HL-60 (cell line): Measurements from ENCODE around the gene JAK3.

Source experiments
- DNase-seq, 2 experiments: peaks; one replicate each; pipeline ENCODE4 v3.0.0-alpha.2; 2010 to 2020; ENCODE audit warnings: low read depth in 1 of 2, low spot score in 1 of 2
- H3K27ac ChIP-seq: fragments of 250-450 bp; sonication (Bioruptor Pico); replicated peaks from 2 replicates; pipeline ENCODE4 v1.5.1; 2020; ENCODE audit warnings: mild to moderate bottlenecking, moderate library complexity
- H3K27me3 ChIP-seq: fragments of 250-450 bp; sonication (Bioruptor Pico); 2 replicates; pipeline ENCODE4 v1.5.1; 2021; ENCODE audit warnings: mild to moderate bottlenecking, moderate library complexity; ENCODE audit not compliant: insufficient read depth, poor library complexity, severe bottlenecking
- H3K4me3 ChIP-seq: replicated peaks from 2 replicates; pipeline ENCODE4 v1.5.1; 2011; ENCODE audit warnings: mild to moderate bottlenecking, control low read depth, low read length; ENCODE audit not compliant: insufficient read depth
- CTCF ChIP-seq: IDR thresholded peaks from one replicate; pipeline ENCODE4 v1.5.1; 2011; ENCODE audit warnings: low read length, control low read depth, inconsistent platforms; ENCODE audit not compliant: insufficient read depth
- GABPA ChIP-seq: IDR thresholded peaks from 2 replicates; pipeline ENCODE4 v1.6.1; 2012; ENCODE audit warnings: low read depth
- POLR2AphosphoS5 ChIP-seq: IDR thresholded peaks from 2 replicates; pipeline ENCODE4 v1.6.1; 2012; ENCODE audit warnings: low read depth
- SPI1 ChIP-seq: IDR thresholded peaks from 2 replicates; pipeline ENCODE4 v1.6.1; 2012; ENCODE audit warnings: low read depth, mild to moderate bottlenecking, borderline replicate concordance
- TF ChIP-seq, protein P1 (sequence below): IDR thresholded peaks from 2 replicates; pipeline ENCODE4 v1.6.1; 2012; ENCODE audit warnings: low read depth; ENCODE audit not compliant: insufficient replicate concordance

Gene JAK3

DNA sequence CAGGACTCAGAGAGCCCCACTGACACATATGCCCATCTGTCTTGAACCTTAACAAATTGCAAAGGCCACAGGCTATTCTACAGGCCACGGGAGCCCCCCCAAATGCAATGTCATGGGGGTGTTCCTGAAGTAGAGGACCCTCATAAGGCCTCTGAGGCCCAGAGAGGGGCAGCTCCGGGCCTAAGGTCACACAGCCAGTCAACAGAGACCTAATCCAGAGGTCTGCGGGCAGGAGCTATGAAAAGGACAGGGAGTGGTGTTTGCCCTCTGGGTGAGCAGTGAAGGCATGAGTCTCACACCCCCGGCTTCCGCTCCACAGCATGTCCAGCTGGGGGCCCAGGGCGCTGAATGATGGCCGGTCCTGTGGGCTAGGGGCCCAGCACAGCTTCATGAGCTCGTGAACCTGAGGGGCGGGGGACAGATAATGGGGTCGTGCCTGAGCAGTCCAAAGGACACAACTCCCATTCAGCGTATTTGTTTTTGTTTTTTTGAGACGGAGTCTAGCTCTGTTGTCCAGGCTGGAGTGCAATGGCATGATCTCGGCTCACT, 21.2 kb downstream of the JAK3 start:
- no peak for DNase-seq
- TF ChIP-seq POLR2AphosphoS5 (no peak), SPI1 (no peak), GABPA (no peak), CTCF (no peak)
- TF ChIP-seq, protein P1, sequence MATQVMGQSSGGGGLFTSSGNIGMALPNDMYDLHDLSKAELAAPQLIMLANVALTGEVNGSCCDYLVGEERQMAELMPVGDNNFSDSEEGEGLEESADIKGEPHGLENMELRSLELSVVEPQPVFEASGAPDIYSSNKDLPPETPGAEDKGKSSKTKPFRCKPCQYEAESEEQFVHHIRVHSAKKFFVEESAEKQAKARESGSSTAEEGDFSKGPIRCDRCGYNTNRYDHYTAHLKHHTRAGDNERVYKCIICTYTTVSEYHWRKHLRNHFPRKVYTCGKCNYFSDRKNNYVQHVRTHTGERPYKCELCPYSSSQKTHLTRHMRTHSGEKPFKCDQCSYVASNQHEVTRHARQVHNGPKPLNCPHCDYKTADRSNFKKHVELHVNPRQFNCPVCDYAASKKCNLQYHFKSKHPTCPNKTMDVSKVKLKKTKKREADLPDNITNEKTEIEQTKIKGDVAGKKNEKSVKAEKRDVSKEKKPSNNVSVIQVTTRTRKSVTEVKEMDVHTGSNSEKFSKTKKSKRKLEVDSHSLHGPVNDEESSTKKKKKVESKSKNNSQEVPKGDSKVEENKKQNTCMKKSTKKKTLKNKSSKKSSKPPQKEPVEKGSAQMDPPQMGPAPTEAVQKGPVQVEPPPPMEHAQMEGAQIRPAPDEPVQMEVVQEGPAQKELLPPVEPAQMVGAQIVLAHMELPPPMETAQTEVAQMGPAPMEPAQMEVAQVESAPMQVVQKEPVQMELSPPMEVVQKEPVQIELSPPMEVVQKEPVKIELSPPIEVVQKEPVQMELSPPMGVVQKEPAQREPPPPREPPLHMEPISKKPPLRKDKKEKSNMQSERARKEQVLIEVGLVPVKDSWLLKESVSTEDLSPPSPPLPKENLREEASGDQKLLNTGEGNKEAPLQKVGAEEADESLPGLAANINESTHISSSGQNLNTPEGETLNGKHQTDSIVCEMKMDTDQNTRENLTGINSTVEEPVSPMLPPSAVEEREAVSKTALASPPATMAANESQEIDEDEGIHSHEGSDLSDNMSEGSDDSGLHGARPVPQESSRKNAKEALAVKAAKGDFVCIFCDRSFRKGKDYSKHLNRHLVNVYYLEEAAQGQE: no peak
- no peaks in the 10 kb centered on the region for H3K27me3 ChIP-seq
- no peak overlapping the region for H3K27ac ChIP-seq
- H3K4me3 ChIP-seq: no peak overlapping the region

GRCh38 chr19:17824339-17824738, 23.4 kb downstream of the JAK3 start:
- no peaks in the 10 kb centered on the region for H3K27me3 ChIP-seq
- no peak overlapping the region for H3K27ac ChIP-seq
- DNase-seq: no peak
- H3K4me3 ChIP-seq: no peak overlapping the region
- TF ChIP-seq GABPA (no peak), SPI1 (no peak), CTCF (no peak), POLR2AphosphoS5 (no peak)
- TF ChIP-seq, protein P1: no peak

GRCh38 chr19:17821190-17821589, 26.6 kb downstream of the JAK3 start, which contains the start of gene INSL3:
TSS of gene INSL3 (minus strand) at chr19:17821519. CDS start at chr19:17821506, 13 bp downstream.
- TF ChIP-seq SPI1 (no peak), GABPA (no peak), POLR2AphosphoS5 (no peak), CTCF (no peak)
- TF ChIP-seq, protein P1: no peak
- no peaks in the 10 kb centered on the region for H3K27me3 ChIP-seq
- DNase-seq: no peak
- no peak within 1 kb of the TSS for H3K27ac ChIP-seq
- no peak within 1 kb of the TSS for H3K4me3 ChIP-seq
